GM12878 (cell line): ENCODE data around the gene IL17RE. TPM values are rescaled to one million over a fixed set of nuclear protein-coding genes. Genes with fewer than 3 reads are reported as not detected.
A peak's percentile ranks its signal among the peaks of the same experiment; 100 is the strongest.

Source experiments
- ESRRA ChIP-seq: IDR thresholded peaks from 2 replicates; pipeline ENCODE4 v1.6.1; 2012; ENCODE audit warnings: mild to moderate bottlenecking, low read length, improper control_type of control experiment
- HCFC1 ChIP-seq: fragments of 150-350 bp; IDR thresholded peaks from 2 replicates; pipeline ENCODE4 v1.6.1; 2014; ENCODE audit warnings: low read length
- HDGF ChIP-seq: fragments of 450-650 bp; IDR thresholded peaks from 2 replicates; pipeline ENCODE4 v1.6.1; 2016; ENCODE audit warnings: antibody characterized with exemption
- IRF4 ChIP-seq: IDR thresholded peaks from 2 replicates; pipeline ENCODE4 v1.6.1; 2011; ENCODE audit warnings: low read depth, low read length
- NFYA ChIP-seq: IDR thresholded peaks from 2 replicates; pipeline ENCODE4 v1.6.1; 2011; ENCODE audit warnings: low read depth, mild to moderate bottlenecking, low read length, improper control_type of control experiment, borderline replicate concordance
- NFYB ChIP-seq: IDR thresholded peaks from 2 replicates; pipeline ENCODE4 v1.6.1; 2011; ENCODE audit warnings: low read depth, mild to moderate bottlenecking, low read length, improper control_type of control experiment, moderate library complexity; ENCODE audit not compliant: insufficient read depth
- POLR2AphosphoS5 ChIP-seq: IDR thresholded peaks from 2 replicates; pipeline ENCODE4 v1.6.1; 2011; ENCODE audit warnings: mild to moderate bottlenecking, low read length, inconsistent platforms
- POU2F2 ChIP-seq: IDR thresholded peaks from 3 replicates; pipeline ENCODE4 v1.6.1; 2011; ENCODE audit warnings: low read depth, mild to moderate bottlenecking, low read length, borderline replicate concordance
- RAD51 ChIP-seq: fragments of 450-650 bp; IDR thresholded peaks from 2 replicates; pipeline ENCODE4 v1.6.1; 2016; ENCODE audit warnings: moderate library complexity, mild to moderate bottlenecking, inconsistent platforms
- RUNX3 ChIP-seq: IDR thresholded peaks from 2 replicates; pipeline ENCODE4 v1.6.1; 2012; ENCODE audit warnings: low read length, inconsistent platforms
- TARDBP ChIP-seq: IDR thresholded peaks from 2 replicates; pipeline ENCODE4 v1.6.1; 2016; ENCODE audit warnings: borderline replicate concordance
- YY1 ChIP-seq: IDR thresholded peaks from 2 replicates; pipeline ENCODE4 v1.6.1; 2011; ENCODE audit warnings: low read depth, mild to moderate bottlenecking, low read length
- ZNF217 ChIP-seq: fragments of 450-650 bp; IDR thresholded peaks from 2 replicates; pipeline ENCODE4 v1.6.1; 2017; ENCODE audit warnings: antibody characterized with exemption, mild to moderate bottlenecking
- ZNF274 ChIP-seq: IDR thresholded peaks from one replicate; pipeline ENCODE4 v1.8.0; 2011; ENCODE audit not compliant: insufficient read length, insufficient read depth
- ZNF622 ChIP-seq: fragments of 450-650 bp; IDR thresholded peaks from 2 replicates; pipeline ENCODE4 v1.6.1; 2017; ENCODE audit warnings: mild to moderate bottlenecking, inconsistent platforms
- polyA plus RNA-seq, 11 experiments: library from polyadenylated mRNA; depleted of rRNA in 4 of 11; unstranded in 6 of 11; stranded (reverse) in 5 of 11; fragments of >200 nt; fragmentation: Nextera tagmentation in 4 of 11; fragmentation: Illumina TruSeq in 1 of 11; extraction: Ambion mirVana in 4 of 11; extraction: Trizol in 1 of 11; gene quantifications; 1 replicate in 1 of 11; 2 replicates in 10 of 11; pipeline versions ENCODE4 v1.2.1 to v1.2.3, GENCODE V29; 2011 to 2016; ENCODE audit warnings: inconsistent platforms in 2 of 11, missing spikeins in 2 of 11, low read depth in 1 of 11
- total RNA-seq, 4 experiments: library from RNA; depleted of rRNA in 3 of 4; stranded (reverse); fragments of >200 nt in 3 of 4; fragmentation: Illumina TruSeq in 1 of 4; extraction: Trizol in 1 of 4; gene quantifications; 2 replicates each; pipeline versions ENCODE4 v1.2.1 to v1.2.3, GENCODE V29; 2013 to 2021
- TF ChIP-seq, protein P1 (sequence below): fragments of 150-350 bp; IDR thresholded peaks from 2 replicates; pipeline ENCODE4 v1.6.1; 2016; ENCODE audit warnings: low read depth, low read length
- TF ChIP-seq, protein P2 (sequence below): fragments of 450-650 bp; IDR thresholded peaks from 2 replicates; pipeline ENCODE4 v1.6.1; 2017; ENCODE audit warnings: mild to moderate bottlenecking, low read depth, inconsistent platforms; ENCODE audit not compliant: poor library complexity, severe bottlenecking
- TF ChIP-seq, protein P3 (sequence below): fragments of 450-650 bp; IDR thresholded peaks from 2 replicates; pipeline ENCODE4 v1.6.1; 2017; ENCODE audit warnings: borderline replicate concordance
- TF ChIP-seq, protein P4 (sequence below): IDR thresholded peaks from 2 replicates; pipeline ENCODE4 v1.6.1; 2012; ENCODE audit warnings: mild to moderate bottlenecking, low read depth, low read length
- TF ChIP-seq, protein P5 (sequence below): IDR thresholded peaks from 2 replicates; pipeline ENCODE4 v1.6.1; 2011; ENCODE audit warnings: mild to moderate bottlenecking, low read depth, low read length, moderate library complexity; ENCODE audit not compliant: insufficient replicate concordance

The IL17RE gene
- total and polyA plus RNA-seq, 10 of the 15 experiments (the other 5 are each of a cell fraction or from before 2014, with no cell fraction given) = 0.04 to 0.51 (median 0.12) TPM; not detected in 2

DNA sequence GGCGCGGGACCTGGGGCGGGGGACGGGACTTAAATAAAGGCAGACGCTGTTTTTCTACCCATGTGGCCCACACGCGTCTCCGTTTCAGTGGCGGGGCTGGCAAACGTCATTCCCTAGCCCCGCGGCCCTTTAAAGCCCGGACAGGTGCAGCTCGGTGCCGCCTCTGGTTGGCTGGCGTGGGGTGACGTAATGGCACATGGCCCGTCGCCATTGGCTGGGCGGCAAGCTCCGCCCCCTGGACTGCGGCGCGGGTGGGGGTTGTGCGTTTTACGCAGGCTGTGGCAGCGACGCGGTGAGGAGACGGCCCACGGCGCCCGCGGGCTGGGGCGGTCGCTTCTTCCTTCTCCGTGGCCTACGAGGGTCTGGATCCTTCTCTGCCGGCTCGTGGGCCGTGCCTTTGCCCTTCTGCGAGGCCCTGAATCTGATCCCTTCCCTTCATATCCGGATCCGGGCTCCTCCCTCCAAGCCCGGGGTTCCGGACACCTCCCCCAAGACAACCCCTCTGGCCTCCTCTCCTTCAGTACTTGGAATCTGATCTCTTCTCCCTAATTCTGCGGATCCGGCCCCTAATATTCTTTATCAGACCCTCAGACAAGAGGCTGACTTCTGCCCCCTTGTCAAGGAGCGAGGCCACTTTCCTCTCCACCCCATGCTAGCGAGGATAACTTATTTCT is 31.1 kb downstream of the IL17RE start, which contains the start of gene CRELD1 (continued):
- TF ChIP-seq, protein P1, sequence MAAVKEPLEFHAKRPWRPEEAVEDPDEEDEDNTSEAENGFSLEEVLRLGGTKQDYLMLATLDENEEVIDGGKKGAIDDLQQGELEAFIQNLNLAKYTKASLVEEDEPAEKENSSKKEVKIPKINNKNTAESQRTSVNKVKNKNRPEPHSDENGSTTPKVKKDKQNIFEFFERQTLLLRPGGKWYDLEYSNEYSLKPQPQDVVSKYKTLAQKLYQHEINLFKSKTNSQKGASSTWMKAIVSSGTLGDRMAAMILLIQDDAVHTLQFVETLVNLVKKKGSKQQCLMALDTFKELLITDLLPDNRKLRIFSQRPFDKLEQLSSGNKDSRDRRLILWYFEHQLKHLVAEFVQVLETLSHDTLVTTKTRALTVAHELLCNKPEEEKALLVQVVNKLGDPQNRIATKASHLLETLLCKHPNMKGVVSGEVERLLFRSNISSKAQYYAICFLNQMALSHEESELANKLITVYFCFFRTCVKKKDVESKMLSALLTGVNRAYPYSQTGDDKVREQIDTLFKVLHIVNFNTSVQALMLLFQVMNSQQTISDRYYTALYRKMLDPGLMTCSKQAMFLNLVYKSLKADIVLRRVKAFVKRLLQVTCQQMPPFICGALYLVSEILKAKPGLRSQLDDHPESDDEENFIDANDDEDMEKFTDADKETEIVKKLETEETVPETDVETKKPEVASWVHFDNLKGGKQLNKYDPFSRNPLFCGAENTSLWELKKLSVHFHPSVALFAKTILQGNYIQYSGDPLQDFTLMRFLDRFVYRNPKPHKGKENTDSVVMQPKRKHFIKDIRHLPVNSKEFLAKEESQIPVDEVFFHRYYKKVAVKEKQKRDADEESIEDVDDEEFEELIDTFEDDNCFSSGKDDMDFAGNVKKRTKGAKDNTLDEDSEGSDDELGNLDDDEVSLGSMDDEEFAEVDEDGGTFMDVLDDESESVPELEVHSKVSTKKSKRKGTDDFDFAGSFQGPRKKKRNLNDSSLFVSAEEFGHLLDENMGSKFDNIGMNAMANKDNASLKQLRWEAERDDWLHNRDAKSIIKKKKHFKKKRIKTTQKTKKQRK = no peak
- TF ChIP-seq TARDBP (no peak), HCFC1 (peak; percentile 31; the same call in 1 of the 2 replicates), ESRRA (no peak), ZNF217 (no peak), NFYA (no peak), RAD51 (no peak), POLR2AphosphoS5 (peak; percentile 50), ZNF622 (no peak), ZNF274 (no peak), POU2F2 (peak; percentile 22; the same call in 2 of the 3 replicates), IRF4 (no peak), NFYB (peak; percentile 81), RUNX3 (peak; percentile 26), HDGF (no peak), YY1 (no peak)
- TF ChIP-seq, protein P2, sequence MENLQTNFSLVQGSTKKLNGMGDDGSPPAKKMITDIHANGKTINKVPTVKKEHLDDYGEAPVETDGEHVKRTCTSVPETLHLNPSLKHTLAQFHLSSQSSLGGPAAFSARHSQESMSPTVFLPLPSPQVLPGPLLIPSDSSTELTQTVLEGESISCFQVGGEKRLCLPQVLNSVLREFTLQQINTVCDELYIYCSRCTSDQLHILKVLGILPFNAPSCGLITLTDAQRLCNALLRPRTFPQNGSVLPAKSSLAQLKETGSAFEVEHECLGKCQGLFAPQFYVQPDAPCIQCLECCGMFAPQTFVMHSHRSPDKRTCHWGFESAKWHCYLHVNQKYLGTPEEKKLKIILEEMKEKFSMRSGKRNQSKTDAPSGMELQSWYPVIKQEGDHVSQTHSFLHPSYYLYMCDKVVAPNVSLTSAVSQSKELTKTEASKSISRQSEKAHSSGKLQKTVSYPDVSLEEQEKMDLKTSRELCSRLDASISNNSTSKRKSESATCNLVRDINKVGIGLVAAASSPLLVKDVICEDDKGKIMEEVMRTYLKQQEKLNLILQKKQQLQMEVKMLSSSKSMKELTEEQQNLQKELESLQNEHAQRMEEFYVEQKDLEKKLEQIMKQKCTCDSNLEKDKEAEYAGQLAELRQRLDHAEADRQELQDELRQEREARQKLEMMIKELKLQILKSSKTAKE = no peak
- TF ChIP-seq, protein P3, sequence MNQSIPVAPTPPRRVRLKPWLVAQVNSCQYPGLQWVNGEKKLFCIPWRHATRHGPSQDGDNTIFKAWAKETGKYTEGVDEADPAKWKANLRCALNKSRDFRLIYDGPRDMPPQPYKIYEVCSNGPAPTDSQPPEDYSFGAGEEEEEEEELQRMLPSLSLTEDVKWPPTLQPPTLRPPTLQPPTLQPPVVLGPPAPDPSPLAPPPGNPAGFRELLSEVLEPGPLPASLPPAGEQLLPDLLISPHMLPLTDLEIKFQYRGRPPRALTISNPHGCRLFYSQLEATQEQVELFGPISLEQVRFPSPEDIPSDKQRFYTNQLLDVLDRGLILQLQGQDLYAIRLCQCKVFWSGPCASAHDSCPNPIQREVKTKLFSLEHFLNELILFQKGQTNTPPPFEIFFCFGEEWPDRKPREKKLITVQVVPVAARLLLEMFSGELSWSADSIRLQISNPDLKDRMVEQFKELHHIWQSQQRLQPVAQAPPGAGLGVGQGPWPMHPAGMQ = no peak
- TF ChIP-seq, protein P4, sequence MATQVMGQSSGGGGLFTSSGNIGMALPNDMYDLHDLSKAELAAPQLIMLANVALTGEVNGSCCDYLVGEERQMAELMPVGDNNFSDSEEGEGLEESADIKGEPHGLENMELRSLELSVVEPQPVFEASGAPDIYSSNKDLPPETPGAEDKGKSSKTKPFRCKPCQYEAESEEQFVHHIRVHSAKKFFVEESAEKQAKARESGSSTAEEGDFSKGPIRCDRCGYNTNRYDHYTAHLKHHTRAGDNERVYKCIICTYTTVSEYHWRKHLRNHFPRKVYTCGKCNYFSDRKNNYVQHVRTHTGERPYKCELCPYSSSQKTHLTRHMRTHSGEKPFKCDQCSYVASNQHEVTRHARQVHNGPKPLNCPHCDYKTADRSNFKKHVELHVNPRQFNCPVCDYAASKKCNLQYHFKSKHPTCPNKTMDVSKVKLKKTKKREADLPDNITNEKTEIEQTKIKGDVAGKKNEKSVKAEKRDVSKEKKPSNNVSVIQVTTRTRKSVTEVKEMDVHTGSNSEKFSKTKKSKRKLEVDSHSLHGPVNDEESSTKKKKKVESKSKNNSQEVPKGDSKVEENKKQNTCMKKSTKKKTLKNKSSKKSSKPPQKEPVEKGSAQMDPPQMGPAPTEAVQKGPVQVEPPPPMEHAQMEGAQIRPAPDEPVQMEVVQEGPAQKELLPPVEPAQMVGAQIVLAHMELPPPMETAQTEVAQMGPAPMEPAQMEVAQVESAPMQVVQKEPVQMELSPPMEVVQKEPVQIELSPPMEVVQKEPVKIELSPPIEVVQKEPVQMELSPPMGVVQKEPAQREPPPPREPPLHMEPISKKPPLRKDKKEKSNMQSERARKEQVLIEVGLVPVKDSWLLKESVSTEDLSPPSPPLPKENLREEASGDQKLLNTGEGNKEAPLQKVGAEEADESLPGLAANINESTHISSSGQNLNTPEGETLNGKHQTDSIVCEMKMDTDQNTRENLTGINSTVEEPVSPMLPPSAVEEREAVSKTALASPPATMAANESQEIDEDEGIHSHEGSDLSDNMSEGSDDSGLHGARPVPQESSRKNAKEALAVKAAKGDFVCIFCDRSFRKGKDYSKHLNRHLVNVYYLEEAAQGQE = no peak
- TF ChIP-seq, protein P5, sequence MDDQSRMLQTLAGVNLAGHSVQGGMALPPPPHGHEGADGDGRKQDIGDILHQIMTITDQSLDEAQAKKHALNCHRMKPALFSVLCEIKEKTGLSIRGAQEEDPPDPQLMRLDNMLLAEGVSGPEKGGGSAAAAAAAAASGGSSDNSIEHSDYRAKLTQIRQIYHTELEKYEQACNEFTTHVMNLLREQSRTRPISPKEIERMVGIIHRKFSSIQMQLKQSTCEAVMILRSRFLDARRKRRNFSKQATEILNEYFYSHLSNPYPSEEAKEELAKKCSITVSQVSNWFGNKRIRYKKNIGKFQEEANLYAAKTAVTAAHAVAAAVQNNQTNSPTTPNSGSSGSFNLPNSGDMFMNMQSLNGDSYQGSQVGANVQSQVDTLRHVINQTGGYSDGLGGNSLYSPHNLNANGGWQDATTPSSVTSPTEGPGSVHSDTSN = no peak
